Liver (tissue), 9 donors: ENCODE measurements around the gene ANGPTL4. TPM values are rescaled to one million over a fixed set of nuclear protein-coding genes. Genes with fewer than 3 reads are reported as not detected.

ENCODE experiments used
- DNase-seq: peaks from one replicate; pipeline ENCODE4 v3.0.0-alpha.2; 2017; ENCODE audit warnings: low spot score
- H3K27ac ChIP-seq, 2 donors: one replicate each; pipeline ENCODE4 v1.7.0; 2013; ENCODE audit warnings: inconsistent platforms in 2 of 2, low read length in 2 of 2, control low read depth in 1 of 2, low read depth in 1 of 2, mild to moderate bottlenecking in 1 of 2
- H3K27me3 ChIP-seq, 4 donors: one replicate each; pipeline versions ENCODE4 v1.6.1 to v1.7.0; 2013; ENCODE audit warnings: low read length in 3 of 4, inconsistent platforms in 1 of 4, mild to moderate bottlenecking in 1 of 4, moderate library complexity in 1 of 4; ENCODE audit not compliant: control insufficient read depth in 4 of 4, insufficient read depth in 4 of 4
- H3K36me3 ChIP-seq, 4 donors: one replicate each; pipeline versions ENCODE4 v1.6.1 to v1.7.0; 2013; ENCODE audit warnings: low read length in 3 of 4, mild to moderate bottlenecking in 3 of 4, low read depth in 1 of 4, moderate library complexity in 1 of 4; ENCODE audit not compliant: control insufficient read depth in 4 of 4, insufficient read depth in 3 of 4
- H3K4me1 ChIP-seq, 4 donors: one replicate each; pipeline versions ENCODE4 v1.6.1 to v1.7.0; 2013; ENCODE audit warnings: low read length in 3 of 4, mild to moderate bottlenecking in 3 of 4, moderate library complexity in 1 of 4; ENCODE audit not compliant: control insufficient read depth in 4 of 4, insufficient read depth in 4 of 4
- H3K4me3 ChIP-seq, 3 donors: one replicate each; pipeline versions ENCODE4 v1.6.1 to v1.7.0; 2013; ENCODE audit warnings: low read length in 3 of 3, control low read depth in 1 of 3, low read depth in 1 of 3, mild to moderate bottlenecking in 1 of 3
- H3K9ac ChIP-seq, 2 donors: one replicate each; pipeline ENCODE4 v1.7.0; 2013; ENCODE audit warnings: low read length in 2 of 2, mild to moderate bottlenecking in 2 of 2, moderate library complexity in 2 of 2, control low read depth in 1 of 2, low read depth in 1 of 2
- H3K9me3 ChIP-seq, 4 donors: one replicate each; pipeline versions ENCODE4 v1.6.1 to v1.7.0; 2013; ENCODE audit warnings: low read length in 3 of 4; ENCODE audit not compliant: control insufficient read depth in 4 of 4
- EGR1 ChIP-seq, 2 donors: IDR thresholded peaks; 2 replicates each; pipeline ENCODE4 v1.6.1; 2016 to 2018; ENCODE audit warnings: antibody characterized with exemption in 2 of 2, low read depth in 2 of 2
- FOXA1 ChIP-seq: IDR thresholded peaks from 2 replicates; pipeline ENCODE4 v1.6.1; 2016; ENCODE audit warnings: antibody characterized with exemption
- FOXA2 ChIP-seq: IDR thresholded peaks from 2 replicates; pipeline ENCODE4 v1.6.1; 2016; ENCODE audit warnings: antibody characterized with exemption
- GABPA ChIP-seq, 2 donors: IDR thresholded peaks in 1 of 2; conservative IDR thresholded peaks in 1 of 2; 2 replicates each; pipeline ENCODE4 v1.6.1; 2016; ENCODE audit warnings: antibody characterized with exemption in 2 of 2, mild to moderate bottlenecking in 1 of 2, moderate library complexity in 1 of 2
- HNF4A ChIP-seq, 2 donors: conservative IDR thresholded peaks; 2 replicates each; pipeline ENCODE4 v1.6.1; 2016; ENCODE audit warnings: antibody characterized with exemption in 2 of 2, mild to moderate bottlenecking in 2 of 2
- HNF4G ChIP-seq: IDR thresholded peaks from 2 replicates; pipeline ENCODE4 v1.6.1; 2016; ENCODE audit warnings: antibody characterized with exemption
- JUND ChIP-seq, 2 donors: IDR thresholded peaks; 2 replicates each; pipeline ENCODE4 v1.6.1; 2016; ENCODE audit warnings: antibody characterized with exemption in 2 of 2
- NR2F2 ChIP-seq: IDR thresholded peaks from 2 replicates; pipeline ENCODE4 v1.6.1; 2016; ENCODE audit warnings: antibody characterized with exemption
- RXRA ChIP-seq, 2 donors: IDR thresholded peaks; 2 replicates each; pipeline ENCODE4 v1.6.1; 2017 to 2018; ENCODE audit warnings: antibody characterized with exemption in 2 of 2, mild to moderate bottlenecking in 1 of 2
- SP1 ChIP-seq: IDR thresholded peaks from 2 replicates; pipeline ENCODE4 v1.6.1; 2018; ENCODE audit warnings: antibody characterized with exemption, mild to moderate bottlenecking
- TAF1 ChIP-seq: conservative IDR thresholded peaks from 2 replicates; pipeline ENCODE4 v1.6.1; 2016; ENCODE audit warnings: antibody characterized with exemption, mild to moderate bottlenecking
- YY1 ChIP-seq: IDR thresholded peaks from 2 replicates; pipeline ENCODE4 v1.6.1; 2016; ENCODE audit warnings: antibody characterized with exemption, mild to moderate bottlenecking
- WGBS: extraction: QIAGEN DNeasy Blood & Tissue Kit; methylation state at CpG from one replicate; pipeline ENCODE4 v1.1.7; 2013; 5-methylcytosine and 5-hydroxymethylcytosine counted together
- polyA plus RNA-seq, 2 donors: library from polyadenylated mRNA; stranded (reverse) in 1 of 2; unstranded in 1 of 2; fragments of 200-250 nt in 1 of 2; fragments of >200 nt in 1 of 2; fragmentation: Nextera tagmentation in 1 of 2; extraction: Ambion mirVana in 1 of 2; gene quantifications; one replicate each; pipeline versions ENCODE4 v1.2.1 to v1.2.3, GENCODE V29; 2013 to 2015
- total RNA-seq, 2 donors: library from RNA; depleted of rRNA; stranded (reverse); fragments of >200 nt; gene quantifications; one replicate each; pipeline ENCODE4 v1.2.3, GENCODE V29; 2014
- TF ChIP-seq, protein P1 (sequence below): IDR thresholded peaks from 2 replicates; pipeline ENCODE4 v1.6.1; 2016; ENCODE audit warnings: antibody characterized with exemption
- TF ChIP-seq, protein P2 (sequence below): IDR thresholded peaks from 2 replicates; pipeline ENCODE4 v1.6.1; 2016; ENCODE audit warnings: antibody characterized with exemption
- TF ChIP-seq, protein P3 (sequence below): IDR thresholded peaks from 2 replicates; pipeline ENCODE4 v1.6.1; 2016; ENCODE audit warnings: antibody characterized with exemption, mild to moderate bottlenecking
- TF ChIP-seq, protein P4 (sequence below): fragments of 150-350 bp; IDR thresholded peaks from 2 replicates; pipeline ENCODE4 v1.5.1; 2017; ENCODE audit warnings: improper control_type of control experiment, low read depth, low read length; ENCODE audit not compliant: missing input control
- TF ChIP-seq, protein P5 (sequence below): IDR thresholded peaks from 2 replicates; pipeline ENCODE4 v1.6.1; 2016; ENCODE audit warnings: antibody characterized with exemption
- donor health status: healthy.
- donor health status: healthy.
- donor health status: healthy.
- donor health status: healthy.
- donor health status: healthy.

ANGPTL4 gene
- total and polyA plus RNA-seq, 4 donors, result 0.65 to 144 (median 71.6) TPM

DNA sequence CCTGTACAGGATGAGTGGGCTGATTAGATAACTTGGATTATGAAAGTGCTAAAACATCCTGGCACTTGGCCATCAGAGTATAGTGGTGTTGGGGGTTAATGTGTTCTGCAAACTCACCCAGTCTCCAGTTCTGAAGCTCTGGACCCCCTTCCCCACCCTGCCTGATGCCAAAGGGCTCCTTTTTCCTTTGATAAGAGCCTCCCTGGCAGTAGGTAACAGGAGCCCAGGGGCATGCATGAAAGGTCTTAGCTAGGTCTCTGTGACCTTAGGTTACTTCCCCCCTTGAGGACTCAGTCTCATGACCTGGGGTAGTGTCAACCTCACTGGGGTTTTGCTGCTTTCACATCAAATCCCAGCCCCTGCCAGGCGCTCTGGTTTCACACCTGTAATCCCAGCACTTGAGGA is 40.2 kb upstream of the ANGPTL4 start:
- H3K9ac ChIP-seq, result no peak overlapping the region
- WGBS, result 95% methylated on average over 1 of the region's 1 CpG
- H3K4me3 ChIP-seq, result no peak overlapping the region
- H3K9me3 ChIP-seq, result no peaks in the 10 kb centered on the region
- H3K27ac ChIP-seq, result no peak overlapping the region
- peaks cover 13 to 35% (median 24%) of the 10 kb centered on the region in 4 donors for H3K4me1 ChIP-seq
- H3K36me3 ChIP-seq, result peaks cover 0 to 8% (median 4%) of the 10 kb centered on the region in 4 donors
- no peak for TF ChIP-seq HNF4A (conservative IDR thresholded peaks at IDR 0.05)
- TF ChIP-seq SP1, result no peak
- no peak for TF ChIP-seq YY1
- TF ChIP-seq, protein P1, sequence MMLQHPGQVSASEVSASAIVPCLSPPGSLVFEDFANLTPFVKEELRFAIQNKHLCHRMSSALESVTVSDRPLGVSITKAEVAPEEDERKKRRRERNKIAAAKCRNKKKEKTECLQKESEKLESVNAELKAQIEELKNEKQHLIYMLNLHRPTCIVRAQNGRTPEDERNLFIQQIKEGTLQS, result no peak
- TF ChIP-seq NR2F2, result no peak
- TF ChIP-seq HNF4G, result no peak
- TF ChIP-seq TAF1, result no peak
- TF ChIP-seq EGR1 (IDR thresholded peaks at IDR 0.05; ENCODE audit: low read depth in 2 of 2), result no peak
- TF ChIP-seq, protein P2, sequence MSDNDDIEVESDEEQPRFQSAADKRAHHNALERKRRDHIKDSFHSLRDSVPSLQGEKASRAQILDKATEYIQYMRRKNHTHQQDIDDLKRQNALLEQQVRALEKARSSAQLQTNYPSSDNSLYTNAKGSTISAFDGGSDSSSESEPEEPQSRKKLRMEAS, result no peak
- TF ChIP-seq FOXA1, result no peak
- TF ChIP-seq, protein P3, sequence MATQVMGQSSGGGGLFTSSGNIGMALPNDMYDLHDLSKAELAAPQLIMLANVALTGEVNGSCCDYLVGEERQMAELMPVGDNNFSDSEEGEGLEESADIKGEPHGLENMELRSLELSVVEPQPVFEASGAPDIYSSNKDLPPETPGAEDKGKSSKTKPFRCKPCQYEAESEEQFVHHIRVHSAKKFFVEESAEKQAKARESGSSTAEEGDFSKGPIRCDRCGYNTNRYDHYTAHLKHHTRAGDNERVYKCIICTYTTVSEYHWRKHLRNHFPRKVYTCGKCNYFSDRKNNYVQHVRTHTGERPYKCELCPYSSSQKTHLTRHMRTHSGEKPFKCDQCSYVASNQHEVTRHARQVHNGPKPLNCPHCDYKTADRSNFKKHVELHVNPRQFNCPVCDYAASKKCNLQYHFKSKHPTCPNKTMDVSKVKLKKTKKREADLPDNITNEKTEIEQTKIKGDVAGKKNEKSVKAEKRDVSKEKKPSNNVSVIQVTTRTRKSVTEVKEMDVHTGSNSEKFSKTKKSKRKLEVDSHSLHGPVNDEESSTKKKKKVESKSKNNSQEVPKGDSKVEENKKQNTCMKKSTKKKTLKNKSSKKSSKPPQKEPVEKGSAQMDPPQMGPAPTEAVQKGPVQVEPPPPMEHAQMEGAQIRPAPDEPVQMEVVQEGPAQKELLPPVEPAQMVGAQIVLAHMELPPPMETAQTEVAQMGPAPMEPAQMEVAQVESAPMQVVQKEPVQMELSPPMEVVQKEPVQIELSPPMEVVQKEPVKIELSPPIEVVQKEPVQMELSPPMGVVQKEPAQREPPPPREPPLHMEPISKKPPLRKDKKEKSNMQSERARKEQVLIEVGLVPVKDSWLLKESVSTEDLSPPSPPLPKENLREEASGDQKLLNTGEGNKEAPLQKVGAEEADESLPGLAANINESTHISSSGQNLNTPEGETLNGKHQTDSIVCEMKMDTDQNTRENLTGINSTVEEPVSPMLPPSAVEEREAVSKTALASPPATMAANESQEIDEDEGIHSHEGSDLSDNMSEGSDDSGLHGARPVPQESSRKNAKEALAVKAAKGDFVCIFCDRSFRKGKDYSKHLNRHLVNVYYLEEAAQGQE, result no peak
- H3K27me3 ChIP-seq, result no peaks in the 10 kb centered on the region
- no peak for DNase-seq

DNA sequence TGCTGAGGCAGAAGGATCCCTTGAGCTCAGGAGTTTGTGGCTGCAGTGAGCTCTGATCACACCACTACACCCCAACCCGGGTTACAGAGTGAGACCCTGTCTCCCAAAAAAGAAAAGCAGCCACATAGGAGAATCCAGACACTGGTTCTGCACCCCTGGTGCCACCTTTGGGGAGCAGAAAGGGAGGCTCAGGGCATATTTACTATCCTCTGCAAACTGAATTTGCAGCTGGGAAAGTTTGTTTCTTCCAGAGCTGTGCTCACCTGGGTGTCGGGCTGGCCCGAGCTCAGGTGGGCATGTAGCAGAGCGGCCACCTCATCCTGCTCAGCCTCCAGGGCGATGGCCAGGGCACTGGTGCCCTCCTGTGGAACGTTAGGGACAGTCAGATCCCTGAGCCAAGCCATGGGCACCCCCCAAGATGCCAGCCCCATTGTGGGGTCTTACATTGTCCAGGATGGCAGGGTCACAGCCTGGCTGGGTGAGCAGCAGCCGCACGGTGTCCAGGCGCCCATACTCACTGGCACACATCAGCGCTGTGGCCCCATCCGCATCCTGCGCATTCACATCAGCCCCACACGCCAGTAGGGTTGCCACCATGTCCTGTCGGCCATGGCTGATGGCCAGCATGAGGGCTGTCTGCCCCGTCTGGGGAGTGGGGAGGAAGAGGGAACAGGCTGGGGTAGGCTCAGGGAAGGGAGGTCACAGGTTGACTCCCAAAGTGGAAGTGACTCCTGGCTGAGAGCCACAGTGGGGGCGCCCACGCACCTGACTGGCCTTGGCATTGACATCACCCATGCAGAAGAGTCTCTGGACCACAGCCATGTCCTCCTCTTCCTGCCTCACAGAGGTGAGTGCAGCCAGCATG is 39.5 kb upstream of the ANGPTL4 start:
- no peak for DNase-seq
- Histone ChIP-seq H3K27me3 (no peaks in the 10 kb centered on the region), H3K9me3 (no peaks in the 10 kb centered on the region), H3K36me3 (peaks cover 0 to 8% (median 4%) of the 10 kb centered on the region in 4 donors), H3K9ac (no peak overlapping the region), H3K4me3 (no peak overlapping the region), H3K4me1 (peaks cover 13 to 34% (median 23%) of the 10 kb centered on the region in 4 donors), H3K27ac (peak overlapping the region in 1 of 2 donors; percentile 28)
- WGBS, result 73% methylated on average over 17 of the region's 17 CpGs
- TF ChIP-seq, protein P4, sequence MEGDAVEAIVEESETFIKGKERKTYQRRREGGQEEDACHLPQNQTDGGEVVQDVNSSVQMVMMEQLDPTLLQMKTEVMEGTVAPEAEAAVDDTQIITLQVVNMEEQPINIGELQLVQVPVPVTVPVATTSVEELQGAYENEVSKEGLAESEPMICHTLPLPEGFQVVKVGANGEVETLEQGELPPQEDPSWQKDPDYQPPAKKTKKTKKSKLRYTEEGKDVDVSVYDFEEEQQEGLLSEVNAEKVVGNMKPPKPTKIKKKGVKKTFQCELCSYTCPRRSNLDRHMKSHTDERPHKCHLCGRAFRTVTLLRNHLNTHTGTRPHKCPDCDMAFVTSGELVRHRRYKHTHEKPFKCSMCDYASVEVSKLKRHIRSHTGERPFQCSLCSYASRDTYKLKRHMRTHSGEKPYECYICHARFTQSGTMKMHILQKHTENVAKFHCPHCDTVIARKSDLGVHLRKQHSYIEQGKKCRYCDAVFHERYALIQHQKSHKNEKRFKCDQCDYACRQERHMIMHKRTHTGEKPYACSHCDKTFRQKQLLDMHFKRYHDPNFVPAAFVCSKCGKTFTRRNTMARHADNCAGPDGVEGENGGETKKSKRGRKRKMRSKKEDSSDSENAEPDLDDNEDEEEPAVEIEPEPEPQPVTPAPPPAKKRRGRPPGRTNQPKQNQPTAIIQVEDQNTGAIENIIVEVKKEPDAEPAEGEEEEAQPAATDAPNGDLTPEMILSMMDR, result peak; percentile 7
- TF ChIP-seq, protein P2, result no peak
- TF ChIP-seq, protein P5, sequence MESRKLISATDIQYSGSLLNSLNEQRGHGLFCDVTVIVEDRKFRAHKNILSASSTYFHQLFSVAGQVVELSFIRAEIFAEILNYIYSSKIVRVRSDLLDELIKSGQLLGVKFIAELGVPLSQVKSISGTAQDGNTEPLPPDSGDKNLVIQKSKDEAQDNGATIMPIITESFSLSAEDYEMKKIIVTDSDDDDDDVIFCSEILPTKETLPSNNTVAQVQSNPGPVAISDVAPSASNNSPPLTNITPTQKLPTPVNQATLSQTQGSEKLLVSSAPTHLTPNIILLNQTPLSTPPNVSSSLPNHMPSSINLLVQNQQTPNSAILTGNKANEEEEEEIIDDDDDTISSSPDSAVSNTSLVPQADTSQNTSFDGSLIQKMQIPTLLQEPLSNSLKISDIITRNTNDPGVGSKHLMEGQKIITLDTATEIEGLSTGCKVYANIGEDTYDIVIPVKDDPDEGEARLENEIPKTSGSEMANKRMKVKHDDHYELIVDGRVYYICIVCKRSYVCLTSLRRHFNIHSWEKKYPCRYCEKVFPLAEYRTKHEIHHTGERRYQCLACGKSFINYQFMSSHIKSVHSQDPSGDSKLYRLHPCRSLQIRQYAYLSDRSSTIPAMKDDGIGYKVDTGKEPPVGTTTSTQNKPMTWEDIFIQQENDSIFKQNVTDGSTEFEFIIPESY, result no peak
- TF ChIP-seq FOXA1 (no peak), NR2F2 (peak; percentile 21), JUND (IDR thresholded peaks at IDR 0.05) (no peak), HNF4A (conservative IDR thresholded peaks at IDR 0.05) (no peak), RXRA (IDR thresholded peaks at IDR 0.05) (peak in 1 of 2 donors; percentile 53), SP1 (no peak), EGR1 (IDR thresholded peaks at IDR 0.05; ENCODE audit: low read depth in 2 of 2) (peak; percentile 21 to 83), YY1 (peak; percentile 61), FOXA2 (no peak), HNF4G (no peak), GABPA (IDR thresholded peaks at IDR 0.05 in 1 of 2, conservative IDR thresholded peaks at IDR 0.05 in 1 of 2) (no peak)
- TF ChIP-seq, protein P3, result no peak
- TF ChIP-seq, protein P1, result no peak
